ENCODE results near the gene DAZAP1.

DNA sequence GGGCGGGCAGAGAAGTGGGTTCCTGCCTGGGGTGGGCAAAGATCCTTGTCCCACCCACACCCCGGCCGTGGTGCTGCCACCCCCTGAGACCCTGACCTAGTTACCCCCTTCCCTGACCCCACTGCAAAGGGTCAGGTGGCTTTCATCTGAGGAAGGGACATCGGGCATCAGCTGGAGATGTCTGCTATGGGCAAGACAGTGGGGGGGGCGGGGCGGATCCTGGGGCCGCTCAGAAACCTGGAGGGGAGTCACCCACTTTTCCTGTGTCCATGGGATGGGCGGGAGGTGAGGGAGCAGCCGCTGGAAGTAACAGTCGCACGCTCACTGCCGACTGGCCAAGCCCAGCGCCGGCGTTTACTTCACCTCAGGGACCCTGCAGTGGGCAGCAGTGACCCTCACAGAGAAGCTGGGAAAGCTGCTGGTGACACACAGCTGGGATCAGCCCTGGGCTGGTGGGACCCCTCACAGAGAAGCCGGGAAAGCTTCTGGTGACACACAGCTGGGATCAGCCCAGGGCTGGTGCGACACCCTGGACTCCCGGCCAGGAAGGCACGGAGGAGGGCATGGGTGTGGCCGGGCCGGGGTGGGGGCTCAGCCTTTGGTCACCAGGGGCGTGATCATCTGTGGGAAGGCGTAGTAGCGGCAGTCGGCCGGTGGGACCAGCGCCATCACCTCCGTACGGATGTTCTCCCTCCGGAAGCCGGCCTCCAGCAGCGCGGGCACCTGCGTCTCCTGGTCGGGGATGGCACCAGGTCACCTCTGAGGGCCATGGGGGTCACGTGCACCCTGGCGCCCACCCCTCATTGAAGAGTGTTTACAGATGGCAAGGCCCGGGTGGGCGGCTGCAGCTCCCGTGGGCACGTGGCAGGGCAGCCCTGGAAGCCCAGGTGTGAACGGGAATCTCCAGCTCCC is 10.4 kb upstream of the DAZAP1 start:
- TF ChIP-seq, protein P1, sequence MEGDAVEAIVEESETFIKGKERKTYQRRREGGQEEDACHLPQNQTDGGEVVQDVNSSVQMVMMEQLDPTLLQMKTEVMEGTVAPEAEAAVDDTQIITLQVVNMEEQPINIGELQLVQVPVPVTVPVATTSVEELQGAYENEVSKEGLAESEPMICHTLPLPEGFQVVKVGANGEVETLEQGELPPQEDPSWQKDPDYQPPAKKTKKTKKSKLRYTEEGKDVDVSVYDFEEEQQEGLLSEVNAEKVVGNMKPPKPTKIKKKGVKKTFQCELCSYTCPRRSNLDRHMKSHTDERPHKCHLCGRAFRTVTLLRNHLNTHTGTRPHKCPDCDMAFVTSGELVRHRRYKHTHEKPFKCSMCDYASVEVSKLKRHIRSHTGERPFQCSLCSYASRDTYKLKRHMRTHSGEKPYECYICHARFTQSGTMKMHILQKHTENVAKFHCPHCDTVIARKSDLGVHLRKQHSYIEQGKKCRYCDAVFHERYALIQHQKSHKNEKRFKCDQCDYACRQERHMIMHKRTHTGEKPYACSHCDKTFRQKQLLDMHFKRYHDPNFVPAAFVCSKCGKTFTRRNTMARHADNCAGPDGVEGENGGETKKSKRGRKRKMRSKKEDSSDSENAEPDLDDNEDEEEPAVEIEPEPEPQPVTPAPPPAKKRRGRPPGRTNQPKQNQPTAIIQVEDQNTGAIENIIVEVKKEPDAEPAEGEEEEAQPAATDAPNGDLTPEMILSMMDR (IDR thresholded peaks at IDR 0.05), result no peak
- TF ChIP-seq POLR2AphosphoS5 (IDR thresholded peaks at IDR 0.05) (no peak), POLR2A (IDR thresholded peaks at IDR 0.05) (no peak)

Data from breast epithelium (tissue), 3 donors.